Gastroesophageal sphincter (tissue), 4 donors: ENCODE data around the gene XPO1. TPM values are rescaled to one million over a fixed set of nuclear protein-coding genes. Genes with fewer than 3 reads are reported as not detected.

Source experiments
- ATAC-seq: fragments of 150-250 bp; one replicate; pipeline ENCODE4 v1.9.1; 2016; ENCODE audit warnings: mild to moderate bottlenecking, moderate library complexity
- H3K27ac ChIP-seq, 4 donors: fragments of 200-600 bp; sonication (generic) in 3 of 4; 1 replicate in 3 of 4; 2 replicates in 1 of 4; pipeline ENCODE4 v1.5.1; 2016 to 2019
- H3K27me3 ChIP-seq: fragments of 200-600 bp; sonication (generic); one replicate; pipeline ENCODE4 v1.5.1; 2019
- H3K36me3 ChIP-seq, 2 donors: fragments of 200-600 bp; sonication (generic); one replicate each; pipeline ENCODE4 v1.5.1; 2019; ENCODE audit warnings: control low read depth in 1 of 2
- H3K4me1 ChIP-seq, 3 donors: fragments of 200-600 bp; sonication (generic); 1 replicate in 2 of 3; 2 replicates in 1 of 3; pipeline ENCODE4 v1.5.1; 2016 to 2019; ENCODE audit warnings: control low read depth in 2 of 3
- H3K4me3 ChIP-seq, 2 donors: fragments of 200-600 bp; sonication (generic); one replicate each; pipeline ENCODE4 v1.5.1; 2019; ENCODE audit warnings: mild to moderate bottlenecking in 1 of 2, moderate library complexity in 1 of 2
- H3K9me3 ChIP-seq, 3 donors: fragments of 200-600 bp; sonication (generic); one replicate each; pipeline ENCODE4 v1.5.1; 2017 to 2019; ENCODE audit warnings: control low read depth in 2 of 3
- CTCF ChIP-seq, 4 experiments: fragments of 200-600 bp in 2 of 4; fragments of 450-650 bp in 2 of 4; sonication (generic) in 1 of 4; IDR thresholded peaks; one replicate each; pipeline ENCODE4 v1.5.1; 2017 to 2019; ENCODE audit warnings: antibody characterized with exemption in 4 of 4, mild to moderate bottlenecking in 2 of 4, moderate library complexity in 2 of 4
- EP300 ChIP-seq: sonication (generic); formaldehyde crosslinking; IDR thresholded peaks from one replicate; pipeline ENCODE4 v1.6.1; 2017; ENCODE audit warnings: antibody characterized with exemption, mild to moderate bottlenecking
- POLR2A ChIP-seq, 2 donors: fragments of 450-650 bp; IDR thresholded peaks; one replicate each; pipeline ENCODE4 v1.6.1; 2017; ENCODE audit warnings: antibody characterized with exemption in 2 of 2, mild to moderate bottlenecking in 2 of 2, moderate library complexity in 1 of 2
- POLR2AphosphoS5 ChIP-seq: sonication (generic); formaldehyde crosslinking; IDR thresholded peaks from one replicate; pipeline ENCODE4 v1.6.1; 2017; ENCODE audit warnings: antibody characterized with exemption
- WGBS, 2 donors: methylation state at CpG; one replicate each; pipeline ENCODE4 v1.1.5; 2018; ENCODE audit warnings: low coverage in 1 of 2; 5-methylcytosine and 5-hydroxymethylcytosine counted together
- total RNA-seq, 4 donors: library from RNA; depleted of rRNA; stranded (reverse); fragments of >200 nt; gene quantifications; one replicate each; pipeline ENCODE4 v1.1.0, GENCODE V29; 2016

Gene XPO1
- total RNA-seq, 4 donors from 2014 or later = 66.5 to 102 (median 72.1) TPM

GRCh38 chr2:61434314-61434713, 103.8 kb downstream of the XPO1 start:
- Histone ChIP-seq H3K9me3 (peaks cover 0 to 10% (median 0%) of the 10 kb centered on the region in 3 donors), H3K4me1 (peaks cover 0 to 27% (median 18%) of the 10 kb centered on the region in 3 donors), H3K27me3 (no peaks in the 10 kb centered on the region), H3K27ac (no peak overlapping the region), H3K4me3 (no peak overlapping the region), H3K36me3 (no peaks in the 10 kb centered on the region)
- TF ChIP-seq POLR2A (IDR thresholded peaks at IDR 0.05) = no peak
- no peak for TF ChIP-seq POLR2AphosphoS5
- no peak for TF ChIP-seq EP300
- TF ChIP-seq CTCF (IDR thresholded peaks at IDR 0.05) = no peak
- ATAC-seq = peak; percentile 19

- Histone ChIP-seq H3K4me1 (peaks cover 0 to 20% (median 16%) of the 10 kb centered on the region in 3 donors), H3K4me3 (no peak overlapping the region), H3K27ac (no peak overlapping the region), H3K36me3 (no peaks in the 10 kb centered on the region), H3K9me3 (peaks cover 0 to 10% (median 0%) of the 10 kb centered on the region in 3 donors), H3K27me3 (no peaks in the 10 kb centered on the region)
- no peak for ATAC-seq
- TF ChIP-seq CTCF (IDR thresholded peaks at IDR 0.05) = no peak
- TF ChIP-seq EP300 = no peak
- TF ChIP-seq POLR2A (IDR thresholded peaks at IDR 0.05) = no peak
- no peak for TF ChIP-seq POLR2AphosphoS5
- WGBS, 2 donors = no CpG with 5 or more reads among the region's 1 CpG
Measured at GRCh38 chr2:61433606-61434005, 104.5 kb downstream of the XPO1 start.

GRCh38 chr2:61432990-61433389, 105.2 kb downstream of the XPO1 start:
- peaks cover 0 to 16% (median 16%) of the 10 kb centered on the region in 3 donors for H3K4me1 ChIP-seq
- no peaks in the 10 kb centered on the region for H3K36me3 ChIP-seq
- H3K27me3 ChIP-seq = no peaks in the 10 kb centered on the region
- peaks cover 0 to 10% (median 0%) of the 10 kb centered on the region in 3 donors for H3K9me3 ChIP-seq
- no peak for ATAC-seq
- 80% methylated on average over 2 of the region's 3 CpGs; no CpG with 5 or more reads in 1 of the 2 donors for WGBS, 2 donors
- no peak overlapping the region for H3K27ac ChIP-seq
- H3K4me3 ChIP-seq = no peak overlapping the region
- TF ChIP-seq CTCF (IDR thresholded peaks at IDR 0.05) = no peak
- no peak for TF ChIP-seq POLR2AphosphoS5
- TF ChIP-seq POLR2A (IDR thresholded peaks at IDR 0.05) = no peak
- TF ChIP-seq EP300 = no peak

GRCh38 chr2:61431345-61431744, 106.8 kb downstream of the XPO1 start:
- Histone ChIP-seq H3K36me3 (no peaks in the 10 kb centered on the region), H3K27ac (no peak overlapping the region), H3K4me1 (peaks cover 0 to 21% (median 16%) of the 10 kb centered on the region in 3 donors), H3K4me3 (no peak overlapping the region), H3K27me3 (no peaks in the 10 kb centered on the region), H3K9me3 (no peaks in the 10 kb centered on the region)
- ATAC-seq = no peak
- TF ChIP-seq POLR2A (IDR thresholded peaks at IDR 0.05) (no peak), EP300 (no peak), CTCF (IDR thresholded peaks at IDR 0.05) (no peak), POLR2AphosphoS5 (no peak)
- no CpG with 5 or more reads among the region's 5 CpGs for WGBS, 2 donors

Other genes with a start within 250 kb of the XPO1 start
- 100 to 1,000 TPM; 120 to 210 (median 157) TPM for gene USP34, start 67.3 kb downstream of the XPO1 start, total RNA-seq